CD4-positive, alpha-beta T cell treated with Interleukin-15 for 1 hour (primary cell): ENCODE measurements around the gene TRIM43B.
"Not testable (repeated sequence)": the region's sequence is repeated elsewhere in the genome, so short reads cannot be mapped to it uniquely, and the experiment has no call there.

Experiments used
- DNase-seq: peaks from one replicate; pipeline ENCODE4 v3.0.0-alpha.2; 2020

TRIM43B gene

DNA sequence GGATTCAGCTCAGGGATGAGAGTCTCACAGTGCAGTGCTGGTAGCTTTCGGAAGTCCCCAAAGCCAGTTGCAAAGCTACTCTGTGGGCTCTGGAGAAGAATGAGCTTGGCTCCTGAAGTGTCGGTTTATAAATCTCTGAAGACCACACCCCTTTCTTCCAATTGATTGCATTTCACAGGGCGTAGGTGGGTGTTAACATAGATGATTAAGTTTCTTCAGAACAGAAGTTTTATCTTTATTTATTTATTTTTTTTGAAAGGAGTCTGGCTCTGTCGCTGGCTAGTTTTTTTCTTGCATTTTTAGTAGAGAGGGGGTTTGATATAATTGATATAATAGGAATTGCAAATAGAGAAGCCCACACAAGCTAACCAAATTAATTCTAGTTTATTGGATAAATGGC is at the start of gene TRIM43B:
TRIM43B (minus strand) TSS at position 101 of the 400 bp plus-strand sequence. CDS start 2,040 bp downstream, outside the sequence.
- not testable (repeated sequence) for DNase-seq

DNA sequence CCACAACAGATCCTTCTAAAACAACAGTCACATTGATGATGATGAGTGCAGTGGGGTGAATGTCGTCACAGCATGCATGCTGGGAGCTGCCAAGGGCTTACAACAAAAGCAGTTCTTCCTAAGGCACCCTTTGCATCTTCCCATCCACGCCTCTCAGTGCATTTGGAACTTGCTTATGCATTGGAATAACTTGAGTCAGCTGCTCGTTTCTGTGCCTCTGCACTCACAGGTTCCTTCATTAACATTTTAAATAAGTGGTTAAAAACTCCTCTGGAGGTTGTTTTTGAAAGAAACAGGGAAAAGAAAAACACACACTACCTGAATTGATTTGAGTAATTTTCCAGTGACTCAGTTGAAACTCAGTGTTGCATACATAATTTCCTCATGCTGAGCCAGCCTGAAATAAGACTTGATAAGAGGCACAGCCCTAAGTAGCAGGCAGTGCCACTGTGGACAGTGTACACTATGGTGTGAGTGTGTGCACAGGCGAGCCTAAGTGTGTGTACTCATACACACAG is 46.8 kb upstream of the TRIM43B start:
- DNase-seq, result no peak

DNA sequence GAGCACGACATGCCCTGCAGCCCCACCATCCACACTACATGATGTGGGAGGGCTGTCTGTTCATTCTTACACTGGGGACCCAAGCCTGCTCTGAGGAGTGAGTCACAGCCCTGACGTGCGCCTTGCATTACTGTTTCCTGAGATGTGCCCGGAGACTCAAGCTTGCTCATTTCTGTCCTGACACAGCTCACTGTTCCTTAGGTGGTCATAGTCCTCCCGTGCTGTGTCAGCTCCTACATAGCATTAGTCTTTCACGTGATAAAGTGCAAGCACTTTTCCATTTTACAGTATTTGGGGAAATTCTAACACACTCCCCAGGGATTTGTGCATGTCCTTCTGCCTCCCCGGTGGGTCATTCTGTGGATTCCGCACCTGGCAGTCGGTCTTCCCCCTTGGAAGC is 46.2 kb upstream of the TRIM43B start:
- no peak for DNase-seq

DNA sequence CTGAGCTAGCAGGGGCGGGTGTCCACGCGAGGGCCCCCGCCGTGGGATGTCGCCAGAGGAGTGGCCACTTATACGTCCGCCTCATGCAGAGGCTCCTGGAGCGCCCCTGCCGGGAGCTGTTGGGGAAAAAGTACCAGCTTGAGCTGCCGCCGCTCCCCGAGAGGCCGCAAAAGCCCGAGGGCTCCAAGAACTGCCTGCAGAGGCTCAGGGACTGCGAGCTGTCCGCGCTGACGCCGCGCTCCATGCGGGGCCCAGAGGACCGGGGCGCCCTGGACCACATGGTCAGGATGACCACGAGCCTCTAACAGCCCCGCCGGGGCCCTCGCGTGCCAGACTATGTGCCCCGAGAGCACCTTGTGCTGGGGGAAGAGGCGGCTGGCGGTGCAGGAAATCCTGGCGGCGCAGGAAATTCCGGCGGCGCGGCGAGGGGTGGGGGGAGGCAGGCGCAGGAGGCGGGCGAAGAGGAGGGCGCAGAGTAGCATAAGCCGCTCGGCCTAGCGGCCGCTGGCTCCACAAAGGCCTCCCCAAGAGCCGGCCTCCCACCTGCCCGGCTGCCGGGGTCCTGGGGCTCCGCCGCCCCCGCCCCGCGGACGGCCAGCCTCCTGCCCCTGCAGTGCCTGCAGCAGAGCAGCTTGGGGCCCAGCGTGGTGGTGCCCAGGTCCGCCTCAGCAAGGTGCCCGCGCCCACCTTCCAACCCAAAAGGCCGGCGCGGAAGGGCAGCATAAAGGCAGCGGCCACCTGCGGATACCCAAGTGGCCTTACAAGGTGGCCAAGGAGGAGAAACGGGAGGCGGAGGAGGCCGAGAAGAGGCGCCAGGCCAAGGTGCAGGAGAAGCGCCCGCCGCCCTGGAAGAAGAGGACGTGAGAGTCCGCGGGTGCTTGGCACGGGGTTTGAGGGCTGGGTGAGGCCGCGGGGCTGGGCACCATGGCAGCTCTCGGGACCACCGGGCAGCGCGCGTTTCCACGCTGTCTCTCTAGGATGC is 42.1 kb upstream of the TRIM43B start:
- peak; percentile 29 for DNase-seq

DNA sequence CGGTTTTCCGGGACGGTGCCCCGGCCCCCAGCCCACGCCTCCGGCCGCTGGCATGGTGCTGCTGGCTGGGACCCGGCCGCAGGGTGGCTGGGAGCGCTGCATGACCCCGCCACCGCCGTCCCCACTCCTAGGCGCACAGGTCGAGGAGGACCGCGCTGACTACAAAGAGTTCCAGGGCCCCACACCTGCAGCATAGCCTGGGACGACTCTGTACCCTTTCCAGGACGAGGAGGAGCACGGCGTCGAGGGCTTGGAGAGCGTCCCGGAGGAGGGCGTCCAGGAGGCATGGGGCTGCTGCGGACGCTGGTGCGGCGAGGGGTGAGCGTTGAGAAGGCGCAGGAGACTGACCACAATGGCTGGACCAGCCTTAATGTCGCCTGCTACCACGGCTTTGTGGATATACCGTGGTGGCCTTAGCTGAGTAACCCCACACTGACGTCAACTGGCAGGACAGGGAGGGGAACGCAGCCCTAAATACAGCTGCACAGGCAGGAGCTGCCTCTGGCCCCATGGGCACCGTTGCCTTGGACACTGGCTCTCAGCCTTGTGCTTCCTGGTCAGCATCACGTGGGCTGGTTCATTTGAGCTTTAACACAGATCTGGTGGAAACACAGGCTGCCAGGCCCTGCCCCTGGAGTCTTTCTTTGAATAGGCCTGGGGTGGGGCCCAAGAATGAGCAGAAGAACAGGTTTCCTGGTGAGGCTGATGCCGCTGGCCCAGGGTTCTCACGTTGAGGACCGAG is 40.9 kb upstream of the TRIM43B start:
- no peak for DNase-seq

DNA sequence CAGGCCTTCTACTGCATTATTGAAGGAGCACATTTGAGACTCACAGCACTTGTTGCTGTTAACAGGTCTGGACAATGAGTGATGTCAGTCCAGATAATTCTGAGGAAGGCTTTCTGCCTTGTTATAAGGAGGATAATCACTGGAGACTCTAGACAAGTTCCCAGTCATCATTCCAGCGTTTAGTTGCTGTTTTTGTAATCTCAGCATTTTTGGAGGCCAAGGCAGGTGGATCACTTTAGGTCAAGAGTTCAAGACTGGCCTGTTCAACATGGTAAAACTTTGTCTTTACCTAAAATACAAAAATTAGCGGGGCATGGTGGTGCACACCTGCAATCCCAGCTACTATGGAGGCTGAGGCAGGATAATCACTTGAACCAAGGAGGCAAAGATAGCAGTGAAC is 39.6 kb upstream of the TRIM43B start:
- DNase-seq, result no peak

DNA sequence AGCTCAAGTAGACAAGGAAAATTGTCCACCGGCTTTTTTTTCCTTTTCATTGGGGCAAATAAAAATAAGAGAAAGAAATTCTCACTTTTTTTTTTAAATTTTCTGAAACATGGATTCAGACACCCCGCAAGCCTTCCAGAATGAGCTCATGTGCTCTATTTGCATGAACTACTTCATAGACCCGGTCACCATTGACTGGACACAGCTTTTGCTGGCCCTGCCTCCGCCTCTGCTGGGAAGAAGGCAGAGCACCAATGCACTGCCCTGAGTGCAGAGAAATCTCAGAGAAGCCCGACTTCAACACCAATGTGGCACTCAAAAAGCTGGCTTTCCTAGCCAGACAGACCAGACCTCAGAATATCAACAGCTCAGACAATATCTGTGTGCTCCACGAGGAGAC is 30.2 kb upstream of the TRIM43B start:
- DNase-seq, result no peak

DNA sequence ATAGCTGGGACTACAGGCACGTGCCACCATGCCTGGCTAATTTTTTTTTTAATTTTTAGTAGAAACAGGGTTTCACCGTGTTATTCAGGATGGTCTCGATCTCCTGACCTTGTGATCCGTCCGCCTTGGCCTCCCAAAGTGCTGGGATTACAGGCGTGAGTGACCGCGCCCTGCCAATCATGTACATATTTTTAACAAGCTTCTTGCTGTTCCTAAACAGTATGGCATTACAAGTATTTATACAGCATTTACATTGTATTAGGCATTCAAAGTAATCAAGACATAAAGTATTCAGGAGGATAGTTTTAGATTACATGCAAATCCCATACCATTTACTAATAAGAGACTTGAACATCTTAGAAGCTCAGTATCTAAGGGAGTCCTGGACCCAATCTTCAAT is 29.7 kb upstream of the TRIM43B start:
- not testable (repeated sequence) for DNase-seq

DNA sequence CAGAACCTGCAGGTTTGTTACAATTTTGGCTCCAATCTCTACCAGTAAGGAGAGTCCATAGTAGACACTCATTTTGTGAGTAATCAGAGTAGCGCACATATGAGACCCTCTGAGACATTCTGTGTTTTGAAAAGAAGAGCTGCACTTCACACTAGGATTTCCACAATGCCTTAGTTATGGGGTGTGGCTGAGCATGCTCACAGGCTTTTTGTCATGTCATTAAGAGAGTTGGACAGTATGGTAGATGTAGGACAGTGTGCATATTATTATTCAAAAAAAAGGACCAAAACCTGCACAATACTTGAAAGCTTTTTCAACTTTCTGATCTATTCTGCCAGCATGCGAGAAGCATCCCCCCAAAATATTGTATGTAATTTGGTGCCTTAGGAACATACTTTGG is 24.9 kb upstream of the TRIM43B start:
- DNase-seq, result no peak

DNA sequence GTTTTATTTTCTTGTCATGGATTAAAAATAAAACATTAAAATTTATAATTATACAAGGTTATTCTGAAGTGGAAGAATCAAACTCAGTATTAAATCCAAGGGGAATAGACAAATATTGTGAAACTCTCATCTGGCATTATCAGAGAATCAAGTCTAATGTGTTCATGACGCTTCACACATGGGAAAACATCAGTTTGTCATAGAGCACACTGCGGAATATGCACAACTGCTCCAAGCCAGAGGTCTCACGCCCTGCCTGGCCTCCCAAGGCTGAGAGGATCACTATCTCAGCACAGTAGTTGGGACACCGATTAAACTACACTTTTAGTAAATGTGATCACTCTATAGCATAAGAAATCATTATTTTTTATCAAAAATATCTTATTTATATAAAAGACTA is 20.7 kb upstream of the TRIM43B start:
- no peak for DNase-seq

DNA sequence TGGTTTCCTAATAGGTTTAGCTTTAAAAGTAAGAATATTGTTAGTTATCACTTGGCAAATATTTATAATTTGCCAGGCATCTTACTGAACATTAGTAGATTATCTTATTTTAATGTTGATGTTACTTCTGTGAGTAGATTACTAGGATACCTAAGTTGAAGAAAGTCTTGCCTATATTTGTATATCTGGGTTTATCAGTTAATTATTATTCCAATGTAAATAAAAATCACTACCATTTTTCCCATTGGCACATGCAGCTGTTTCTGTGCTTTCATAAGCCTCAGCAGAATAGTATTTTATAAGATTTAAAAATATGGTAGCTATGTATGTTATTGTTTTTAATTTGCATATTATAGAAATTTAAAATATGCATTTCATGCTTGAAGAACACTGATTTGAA is 16.3 kb upstream of the TRIM43B start:
- DNase-seq, result no peak

DNA sequence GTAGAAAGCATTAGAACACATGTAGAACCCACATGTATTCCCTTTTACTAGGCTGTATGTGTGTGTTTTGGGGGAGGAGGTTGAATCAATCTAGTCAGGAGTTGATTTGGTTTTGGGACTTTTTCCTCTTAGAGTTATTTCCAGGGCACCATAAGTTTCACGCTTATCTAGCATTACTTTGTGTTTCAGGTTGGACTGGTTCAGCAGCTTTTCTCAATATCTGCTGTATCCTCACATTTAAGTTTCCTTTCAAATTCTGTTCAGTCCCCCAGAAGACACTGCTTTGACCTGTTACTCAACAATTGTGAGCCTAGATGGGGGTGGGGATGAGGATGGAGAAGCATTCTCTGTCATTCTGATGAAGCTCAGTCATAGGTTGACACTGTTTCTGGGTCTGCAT is 7.5 kb upstream of the TRIM43B start:
- not testable (repeated sequence) for DNase-seq

DNA sequence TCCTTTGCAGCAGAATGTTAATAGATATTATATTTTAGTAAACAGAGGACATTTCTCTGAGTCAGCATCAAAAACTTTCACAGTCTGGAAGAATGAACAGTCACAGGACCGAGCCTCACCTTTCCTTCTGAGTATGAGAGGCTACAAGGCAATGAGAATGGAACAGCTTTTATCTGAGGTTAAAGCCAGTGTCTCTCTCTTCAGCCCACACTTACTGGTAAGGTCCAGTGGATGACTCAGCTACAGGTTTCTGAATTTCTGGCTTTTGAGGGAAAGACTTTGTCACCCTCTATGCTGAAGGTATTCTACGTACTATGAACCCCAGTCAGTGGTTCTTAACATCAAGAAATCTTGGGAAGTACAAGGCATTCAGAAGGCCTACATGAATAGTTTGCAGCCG is 9.5 kb downstream of the TRIM43B start:
- not testable (repeated sequence) for DNase-seq

DNA sequence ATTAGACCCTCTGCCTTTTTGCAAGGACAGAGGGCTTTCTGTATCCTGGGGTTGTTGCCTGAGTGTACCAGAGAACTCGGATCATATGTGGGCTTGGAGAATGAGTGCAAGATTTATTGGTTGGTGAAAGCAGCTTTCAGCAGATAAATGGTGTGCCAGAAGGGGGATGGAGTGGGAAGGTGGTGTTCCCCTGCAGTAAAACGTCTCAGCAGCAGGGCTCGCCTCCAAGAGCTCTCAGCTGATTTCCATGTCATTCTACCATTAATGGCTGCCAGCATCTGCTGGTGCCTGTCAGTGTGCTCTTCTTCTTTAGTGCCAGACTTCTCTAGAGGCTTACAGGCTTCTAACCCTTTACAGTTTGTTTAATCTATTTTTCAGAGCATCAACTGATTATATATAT is 16.6 kb downstream of the TRIM43B start:
- not testable (repeated sequence) for DNase-seq

DNA sequence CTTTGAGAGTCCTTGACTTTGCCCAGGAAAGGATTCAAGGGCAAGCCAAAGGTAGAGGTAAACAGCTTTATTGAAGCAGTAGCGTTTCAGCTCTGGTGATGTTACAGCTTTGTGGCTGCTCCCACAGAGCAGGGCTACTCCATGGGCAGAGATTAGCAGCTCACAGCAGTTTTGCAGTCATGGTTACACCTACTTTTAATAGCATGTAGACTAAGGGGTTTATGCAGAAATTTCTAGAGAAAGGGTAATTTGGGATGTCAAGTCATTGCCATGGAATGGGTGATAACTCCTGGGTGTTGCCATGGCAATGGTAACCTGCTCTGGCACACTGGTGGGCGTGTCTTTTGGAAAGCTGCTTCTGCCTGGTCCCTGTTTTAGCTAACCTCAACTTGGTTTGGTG is 18.0 kb downstream of the TRIM43B start:
- not testable (repeated sequence) for DNase-seq

DNA sequence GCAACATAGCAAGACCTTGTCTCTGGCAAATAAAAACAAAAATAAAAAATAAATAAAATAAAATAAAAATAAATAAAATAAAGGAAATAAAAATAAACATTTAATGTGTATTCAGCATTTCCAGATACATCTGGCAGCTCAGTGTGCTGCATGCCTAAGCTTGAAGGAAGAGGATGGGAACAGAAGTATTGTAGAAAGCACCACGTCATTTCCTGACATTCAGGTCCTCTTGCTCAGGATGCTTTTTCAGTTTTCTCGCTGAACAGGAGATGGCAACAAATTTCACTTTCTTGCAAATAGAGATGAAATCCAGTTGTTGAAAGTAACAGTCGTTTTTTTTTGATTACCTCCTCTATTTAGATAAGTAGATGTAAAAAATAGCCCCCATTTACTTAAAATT is 21.3 kb downstream of the TRIM43B start:
- DNase-seq, result not testable (repeated sequence)

DNA sequence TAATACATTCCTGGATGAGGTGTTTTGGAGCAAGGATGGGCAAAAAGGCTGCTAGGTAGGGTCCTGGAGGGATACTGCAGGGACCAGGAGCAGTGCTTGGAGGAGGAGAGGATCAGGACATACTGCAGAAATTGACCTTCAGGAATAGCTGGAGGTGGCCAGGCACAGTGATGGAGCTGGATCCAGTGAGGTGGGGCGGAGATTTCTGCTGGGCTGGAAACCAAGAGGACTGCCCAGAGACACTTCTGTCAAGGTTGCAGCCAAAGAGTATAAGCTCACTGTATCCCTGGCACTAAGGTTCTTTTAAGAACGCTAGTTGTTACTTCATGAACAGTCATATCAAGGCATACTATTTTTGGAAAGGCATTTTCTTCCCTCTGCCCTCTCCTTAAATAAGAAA is 39.2 kb downstream of the TRIM43B start:
- DNase-seq, result not testable (repeated sequence)

DNA sequence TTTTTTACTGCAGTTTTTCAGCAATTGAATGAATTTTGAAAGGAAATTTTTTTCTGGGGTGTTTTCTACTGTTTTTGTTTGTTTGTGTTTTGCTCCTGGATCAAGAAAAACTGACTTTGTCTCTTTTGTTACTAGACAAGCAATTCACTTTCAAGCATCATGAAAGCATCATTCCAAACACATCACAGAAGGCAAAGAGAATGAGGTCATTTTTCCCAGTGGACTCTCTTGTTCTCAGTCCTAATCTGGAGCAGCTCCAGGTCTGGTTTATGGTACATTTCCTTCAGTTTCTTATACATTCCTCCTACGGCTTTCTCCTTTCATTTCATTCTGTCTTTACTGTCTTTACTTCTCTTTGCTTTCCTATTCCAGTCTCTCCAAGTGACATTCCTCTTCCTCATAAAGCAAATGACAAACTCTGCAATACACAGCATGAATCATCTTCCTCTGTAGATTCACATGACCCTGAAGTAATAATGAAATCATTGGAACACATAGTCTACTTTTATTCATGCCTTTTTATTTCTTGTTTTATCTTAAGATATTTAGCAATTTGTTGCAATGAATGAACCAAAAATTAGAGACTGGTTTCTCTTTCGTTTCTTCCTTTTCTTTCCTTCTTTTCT is 42.0 kb downstream of the TRIM43B start:
- DNase-seq, result not testable (repeated sequence)

DNA sequence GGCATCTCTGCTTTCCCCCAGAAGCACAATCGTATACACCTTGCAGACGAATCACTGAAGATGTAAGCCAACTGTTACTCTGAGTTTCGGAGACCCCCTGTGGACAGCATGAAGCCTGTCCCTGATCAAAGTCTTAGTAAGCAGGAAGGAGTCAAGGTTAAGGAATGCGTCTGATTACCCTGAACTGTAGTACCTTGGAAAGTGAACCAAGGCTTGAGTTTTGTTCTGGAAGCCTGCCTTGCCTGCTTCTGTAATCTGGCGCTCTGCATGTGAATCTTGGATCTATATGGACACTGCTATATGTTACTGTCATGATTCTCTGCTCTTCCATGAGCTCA is 48.7 kb downstream of the TRIM43B start:
- DNase-seq, result not testable (repeated sequence)

DNA sequence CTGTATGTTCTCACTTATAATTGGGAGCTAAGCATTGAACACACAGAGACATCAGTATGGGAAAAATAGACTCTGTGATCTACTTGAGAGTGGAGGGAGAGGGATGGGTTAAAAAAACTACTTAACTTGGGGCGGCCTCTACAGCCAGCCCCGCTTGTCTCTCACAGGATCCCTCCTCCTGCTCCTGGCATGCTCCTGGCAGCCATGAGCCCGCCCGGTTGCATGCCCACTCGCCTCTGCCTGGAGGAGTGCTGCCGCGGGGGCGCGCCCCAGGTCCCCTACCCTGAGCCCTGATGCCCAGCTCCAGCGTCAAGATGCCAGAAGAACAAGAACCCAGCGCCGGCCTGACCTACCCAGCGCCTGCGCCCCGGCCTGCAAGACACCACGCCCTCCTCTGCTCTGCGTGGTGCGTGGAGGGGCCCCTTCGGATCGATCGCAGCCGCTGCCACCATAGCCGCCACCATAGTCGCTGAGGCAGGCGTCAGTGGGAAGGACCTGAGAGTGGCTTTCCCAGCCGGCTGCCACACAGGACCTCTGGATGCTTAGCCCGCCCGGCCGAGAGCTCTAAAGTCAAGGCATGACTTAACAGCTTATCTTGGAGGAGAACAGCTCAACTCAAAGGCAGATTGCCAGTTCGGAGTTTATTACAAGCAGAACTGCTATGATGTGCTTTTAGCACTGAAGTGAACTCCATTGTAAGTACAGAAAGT is 49.2 kb downstream of the TRIM43B start:
- DNase-seq, result not testable (repeated sequence)

DNA sequence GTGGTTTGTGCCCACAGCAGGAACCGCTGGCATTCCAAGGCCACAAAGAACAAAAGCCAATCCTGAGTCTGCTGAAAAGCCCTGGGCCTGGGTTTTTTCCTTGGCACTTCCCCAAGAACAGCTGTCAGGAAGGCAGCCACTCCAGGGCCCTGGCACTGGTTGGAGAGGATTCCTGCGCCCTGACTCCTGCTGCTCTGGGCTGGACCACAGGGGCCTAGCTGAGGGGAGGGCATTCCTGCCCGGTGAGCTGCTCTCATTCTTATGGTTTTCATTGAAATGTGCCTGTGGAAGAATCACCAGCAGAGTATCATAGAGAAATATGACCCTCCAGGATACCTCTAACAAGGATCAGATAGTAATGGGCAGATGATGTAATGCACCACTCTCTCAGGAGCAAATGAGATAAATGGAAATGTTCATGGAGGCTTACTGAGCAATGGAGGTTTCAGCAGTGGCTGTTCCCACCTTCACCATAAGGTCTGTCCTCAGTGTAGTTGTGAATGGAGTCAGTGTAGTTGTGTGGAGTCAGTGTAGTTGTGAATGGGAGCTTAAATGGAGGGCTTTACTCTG is 50.0 kb downstream of the TRIM43B start:
- DNase-seq, result not testable (repeated sequence)

DNA sequence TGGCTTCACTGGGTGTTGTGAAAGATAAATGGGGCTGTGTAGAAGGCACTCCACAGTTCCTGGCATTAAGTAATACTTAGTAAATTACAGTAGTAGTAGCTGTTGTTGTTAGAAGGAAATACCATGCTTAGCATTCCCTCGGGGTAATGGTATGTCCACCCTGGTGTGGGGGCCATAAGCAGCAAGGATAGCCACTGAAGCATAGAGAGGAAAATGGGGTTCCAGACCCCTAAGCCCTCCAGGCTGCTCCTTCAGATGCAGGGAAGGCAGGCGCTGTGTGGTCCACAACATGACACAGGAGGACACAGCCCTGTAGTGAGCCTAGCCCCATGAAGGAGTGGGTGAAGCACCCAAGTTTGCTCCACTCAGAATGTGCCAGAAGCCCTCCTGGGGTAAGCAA is 50.6 kb downstream of the TRIM43B start:
- DNase-seq, result not testable (repeated sequence)
